Measurements from ENCODE around the gene C9orf78.

DNA sequence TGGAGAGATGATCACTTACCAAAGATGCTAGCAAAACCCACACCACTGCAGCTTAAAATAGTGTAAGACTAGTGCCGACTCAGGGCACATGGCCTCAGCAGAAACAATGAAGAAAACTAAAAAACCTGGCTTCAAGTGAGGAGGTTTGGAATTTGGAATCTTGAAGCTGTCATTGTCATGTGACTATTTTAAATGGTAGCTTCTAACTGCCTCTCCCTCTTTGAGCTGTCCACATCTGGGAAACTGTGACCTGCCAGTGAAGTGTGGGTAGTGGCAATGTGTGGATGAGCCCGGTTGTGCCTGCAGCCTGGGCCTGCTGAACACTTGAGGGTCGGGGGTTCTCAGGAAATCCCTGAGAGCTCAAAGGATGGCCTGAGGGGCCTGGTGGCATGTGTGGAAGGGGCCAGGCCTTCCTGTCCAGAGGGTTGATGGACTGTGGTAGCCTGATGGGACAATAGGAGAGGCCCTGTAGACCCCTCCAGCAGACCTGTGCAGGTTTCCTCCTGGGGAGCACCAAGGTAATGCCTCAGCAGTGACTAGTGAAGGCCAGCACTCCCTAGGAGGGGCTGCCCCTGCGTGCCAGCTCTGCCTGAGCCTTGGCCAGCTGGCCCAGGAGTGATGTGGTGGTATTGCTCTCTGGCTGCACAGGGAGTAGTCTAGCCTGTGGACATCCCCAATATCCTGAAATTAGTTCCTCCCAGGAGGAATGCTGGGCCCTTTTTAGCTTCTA is 13.8 kb upstream of the C9orf78 start:
- TF ChIP-seq, protein P1, sequence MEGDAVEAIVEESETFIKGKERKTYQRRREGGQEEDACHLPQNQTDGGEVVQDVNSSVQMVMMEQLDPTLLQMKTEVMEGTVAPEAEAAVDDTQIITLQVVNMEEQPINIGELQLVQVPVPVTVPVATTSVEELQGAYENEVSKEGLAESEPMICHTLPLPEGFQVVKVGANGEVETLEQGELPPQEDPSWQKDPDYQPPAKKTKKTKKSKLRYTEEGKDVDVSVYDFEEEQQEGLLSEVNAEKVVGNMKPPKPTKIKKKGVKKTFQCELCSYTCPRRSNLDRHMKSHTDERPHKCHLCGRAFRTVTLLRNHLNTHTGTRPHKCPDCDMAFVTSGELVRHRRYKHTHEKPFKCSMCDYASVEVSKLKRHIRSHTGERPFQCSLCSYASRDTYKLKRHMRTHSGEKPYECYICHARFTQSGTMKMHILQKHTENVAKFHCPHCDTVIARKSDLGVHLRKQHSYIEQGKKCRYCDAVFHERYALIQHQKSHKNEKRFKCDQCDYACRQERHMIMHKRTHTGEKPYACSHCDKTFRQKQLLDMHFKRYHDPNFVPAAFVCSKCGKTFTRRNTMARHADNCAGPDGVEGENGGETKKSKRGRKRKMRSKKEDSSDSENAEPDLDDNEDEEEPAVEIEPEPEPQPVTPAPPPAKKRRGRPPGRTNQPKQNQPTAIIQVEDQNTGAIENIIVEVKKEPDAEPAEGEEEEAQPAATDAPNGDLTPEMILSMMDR (IDR thresholded peaks at IDR 0.05; ENCODE audit: low read depth, low read length, missing input control), result no peak
- TF ChIP-seq YY1 (IDR thresholded peaks at IDR 0.05) (no peak), GABPA (IDR thresholded peaks at IDR 0.05 in 1 of 2, conservative IDR thresholded peaks at IDR 0.05 in 1 of 2) (no peak), HNF4A (conservative IDR thresholded peaks at IDR 0.05) (no peak), TAF1 (conservative IDR thresholded peaks at IDR 0.05) (no peak), FOXA1 (IDR thresholded peaks at IDR 0.05) (no peak)
- TF ChIP-seq, protein P2, sequence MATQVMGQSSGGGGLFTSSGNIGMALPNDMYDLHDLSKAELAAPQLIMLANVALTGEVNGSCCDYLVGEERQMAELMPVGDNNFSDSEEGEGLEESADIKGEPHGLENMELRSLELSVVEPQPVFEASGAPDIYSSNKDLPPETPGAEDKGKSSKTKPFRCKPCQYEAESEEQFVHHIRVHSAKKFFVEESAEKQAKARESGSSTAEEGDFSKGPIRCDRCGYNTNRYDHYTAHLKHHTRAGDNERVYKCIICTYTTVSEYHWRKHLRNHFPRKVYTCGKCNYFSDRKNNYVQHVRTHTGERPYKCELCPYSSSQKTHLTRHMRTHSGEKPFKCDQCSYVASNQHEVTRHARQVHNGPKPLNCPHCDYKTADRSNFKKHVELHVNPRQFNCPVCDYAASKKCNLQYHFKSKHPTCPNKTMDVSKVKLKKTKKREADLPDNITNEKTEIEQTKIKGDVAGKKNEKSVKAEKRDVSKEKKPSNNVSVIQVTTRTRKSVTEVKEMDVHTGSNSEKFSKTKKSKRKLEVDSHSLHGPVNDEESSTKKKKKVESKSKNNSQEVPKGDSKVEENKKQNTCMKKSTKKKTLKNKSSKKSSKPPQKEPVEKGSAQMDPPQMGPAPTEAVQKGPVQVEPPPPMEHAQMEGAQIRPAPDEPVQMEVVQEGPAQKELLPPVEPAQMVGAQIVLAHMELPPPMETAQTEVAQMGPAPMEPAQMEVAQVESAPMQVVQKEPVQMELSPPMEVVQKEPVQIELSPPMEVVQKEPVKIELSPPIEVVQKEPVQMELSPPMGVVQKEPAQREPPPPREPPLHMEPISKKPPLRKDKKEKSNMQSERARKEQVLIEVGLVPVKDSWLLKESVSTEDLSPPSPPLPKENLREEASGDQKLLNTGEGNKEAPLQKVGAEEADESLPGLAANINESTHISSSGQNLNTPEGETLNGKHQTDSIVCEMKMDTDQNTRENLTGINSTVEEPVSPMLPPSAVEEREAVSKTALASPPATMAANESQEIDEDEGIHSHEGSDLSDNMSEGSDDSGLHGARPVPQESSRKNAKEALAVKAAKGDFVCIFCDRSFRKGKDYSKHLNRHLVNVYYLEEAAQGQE (IDR thresholded peaks at IDR 0.05), result no peak
- TF ChIP-seq, protein P3, sequence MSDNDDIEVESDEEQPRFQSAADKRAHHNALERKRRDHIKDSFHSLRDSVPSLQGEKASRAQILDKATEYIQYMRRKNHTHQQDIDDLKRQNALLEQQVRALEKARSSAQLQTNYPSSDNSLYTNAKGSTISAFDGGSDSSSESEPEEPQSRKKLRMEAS (IDR thresholded peaks at IDR 0.05), result no peak

All from liver (tissue), 3 donors.